Neural cell (in vitro differentiated cells): ENCODE results near the gene MED16.

ENCODE experiments used
- CTCF ChIP-seq: fragments of 450-650 bp; IDR thresholded peaks from 2 replicates; pipeline ENCODE4 v1.5.1; 2014; ENCODE audit warnings: antibody characterized with exemption, mild to moderate bottlenecking, moderate library complexity; ENCODE audit not compliant: poor library complexity, severe bottlenecking
- EZH2 ChIP-seq: fragments of 200-600, 300-800 bp; shearing (Covaris generic), sonication (generic); IDR thresholded peaks from 2 replicates; pipeline ENCODE4 v1.6.1; 2014; ENCODE audit warnings: antibody characterized with exemption, low read length, borderline replicate concordance, mild to moderate bottlenecking; ENCODE audit not compliant: insufficient read depth, poor library complexity, severe bottlenecking
- POLR2AphosphoS5 ChIP-seq: IDR thresholded peaks from 2 replicates; pipeline ENCODE4 v1.6.1; 2012
- RAD21 ChIP-seq: fragments of 450-650 bp; conservative IDR thresholded peaks from 2 replicates; pipeline ENCODE4 v1.6.1; 2014; ENCODE audit warnings: antibody characterized with exemption, mild to moderate bottlenecking, moderate library complexity
- REST ChIP-seq: IDR thresholded peaks from 2 replicates; pipeline ENCODE4 v1.6.1; 2012; ENCODE audit warnings: borderline replicate concordance
- TAF1 ChIP-seq: IDR thresholded peaks from 2 replicates; pipeline ENCODE4 v1.6.1; 2012; ENCODE audit warnings: low read depth

GRCh38 chr19:926323-926588 is 33.3 kb upstream of the MED16 start:
- TF ChIP-seq CTCF (no peak), REST (no peak), TAF1 (no peak), POLR2AphosphoS5 (no peak), EZH2 (no peak), RAD21 (no peak)
